HepG2 (cell line): ENCODE measurements around the gene NFKB2. TPM values are rescaled to one million over a fixed set of nuclear protein-coding genes. Genes with fewer than 3 reads are reported as not detected.

Experiments used
- MED13 ChIP-seq: sonication (generic); formaldehyde crosslinking; IDR thresholded peaks from 2 replicates; pipeline ENCODE4 v1.5.0; 2020; ENCODE audit warnings: missing genetic modification reagents
- MTF2 ChIP-seq: sonication (generic); formaldehyde crosslinking; IDR thresholded peaks from 2 replicates; pipeline ENCODE4 v1.5.0; 2020; ENCODE audit warnings: missing genetic modification reagents, borderline replicate concordance
- NKX3-1 ChIP-seq: sonication (generic); formaldehyde crosslinking; IDR thresholded peaks from 2 replicates; pipeline ENCODE4 v1.5.0; 2020; ENCODE audit warnings: missing genetic modification reagents
- SMAD1 ChIP-seq: sonication (generic); formaldehyde crosslinking; IDR thresholded peaks from 2 replicates; pipeline ENCODE4 v1.4.0; 2020; ENCODE audit warnings: missing genetic modification reagents, low read depth, mild to moderate bottlenecking, borderline replicate concordance
- SMAD3 ChIP-seq: sonication (generic); formaldehyde crosslinking; IDR thresholded peaks from 2 replicates; pipeline ENCODE4 v1.4.0; 2020; ENCODE audit warnings: missing genetic modification reagents
- ZBTB40 ChIP-seq, 2 experiments: fragments of 450-650 bp in 1 of 2; sonication (generic) in 1 of 2; formaldehyde crosslinking in 1 of 2; IDR thresholded peaks; 2 replicates each; pipeline versions ENCODE4 v1.6.1 to v1.8.0; 2016 to 2022; ENCODE audit warnings: antibody characterized with exemption in 1 of 2, mild to moderate bottlenecking in 1 of 2, missing genetic modification reagents in 1 of 2
- ZNF136 ChIP-seq: sonication (generic); formaldehyde crosslinking; IDR thresholded peaks from 2 replicates; pipeline ENCODE4 v1.8.1; 2022; ENCODE audit warnings: low read depth, mild to moderate bottlenecking, moderate library complexity, missing genetic modification reagents
- ZNF501 ChIP-seq: sonication (generic); formaldehyde crosslinking; IDR thresholded peaks from 2 replicates; pipeline ENCODE4 v1.5.1; 2020; ENCODE audit warnings: mild to moderate bottlenecking, moderate library complexity, missing genetic modification reagents
- ZNF547 ChIP-seq: sonication (generic); formaldehyde crosslinking; IDR thresholded peaks from 2 replicates; pipeline ENCODE4 v1.5.1; 2020; ENCODE audit warnings: mild to moderate bottlenecking, missing genetic modification reagents
- ZNF749 ChIP-seq: sonication (generic); formaldehyde crosslinking; IDR thresholded peaks from 2 replicates; pipeline ENCODE4 v1.8.0; 2022; ENCODE audit warnings: mild to moderate bottlenecking, missing genetic modification reagents, moderate library complexity, borderline replicate concordance
- polyA plus RNA-seq, 8 experiments: library from polyadenylated mRNA; depleted of rRNA in 3 of 8; stranded (reverse) in 7 of 8; unstranded in 1 of 8; fragments of >200 nt; fragmentation: Illumina TruSeq in 4 of 8; extraction: Trizol in 4 of 8; gene quantifications; 2 replicates each; pipeline versions ENCODE4 v1.2.1 to v1.2.3, GENCODE V29; 2011 to 2016; ENCODE audit warnings: low read depth in 4 of 8, missing spikeins in 1 of 8, mixed read lengths in 1 of 8; ENCODE audit not compliant: insufficient read depth in 1 of 8
- total RNA-seq, 5 experiments: library from RNA; depleted of rRNA; stranded (reverse); fragments of >200 nt; fragmentation: Illumina TruSeq; extraction: Trizol; gene quantifications; 2 replicates each; pipeline ENCODE4 v1.2.3, GENCODE V29; 2016; ENCODE audit warnings: low read depth in 1 of 5
- TF ChIP-seq, protein P1 (sequence below): sonication (generic); formaldehyde crosslinking; IDR thresholded peaks from 2 replicates; pipeline ENCODE4 v1.4.0; 2020; ENCODE audit warnings: missing genetic modification reagents; ENCODE audit errors: not compliant biosample characterization
- TF ChIP-seq, protein P2 (sequence below): IDR thresholded peaks from 2 replicates; pipeline ENCODE4 v1.6.1; 2012; ENCODE audit warnings: low read length, improper control_type of control experiment

Gene NFKB2
- total and polyA plus RNA-seq, 2 of the 13 experiments (the other 11 are each of a cell fraction or from before 2014, with no cell fraction given): 7.7 to 12.5 TPM

DNA sequence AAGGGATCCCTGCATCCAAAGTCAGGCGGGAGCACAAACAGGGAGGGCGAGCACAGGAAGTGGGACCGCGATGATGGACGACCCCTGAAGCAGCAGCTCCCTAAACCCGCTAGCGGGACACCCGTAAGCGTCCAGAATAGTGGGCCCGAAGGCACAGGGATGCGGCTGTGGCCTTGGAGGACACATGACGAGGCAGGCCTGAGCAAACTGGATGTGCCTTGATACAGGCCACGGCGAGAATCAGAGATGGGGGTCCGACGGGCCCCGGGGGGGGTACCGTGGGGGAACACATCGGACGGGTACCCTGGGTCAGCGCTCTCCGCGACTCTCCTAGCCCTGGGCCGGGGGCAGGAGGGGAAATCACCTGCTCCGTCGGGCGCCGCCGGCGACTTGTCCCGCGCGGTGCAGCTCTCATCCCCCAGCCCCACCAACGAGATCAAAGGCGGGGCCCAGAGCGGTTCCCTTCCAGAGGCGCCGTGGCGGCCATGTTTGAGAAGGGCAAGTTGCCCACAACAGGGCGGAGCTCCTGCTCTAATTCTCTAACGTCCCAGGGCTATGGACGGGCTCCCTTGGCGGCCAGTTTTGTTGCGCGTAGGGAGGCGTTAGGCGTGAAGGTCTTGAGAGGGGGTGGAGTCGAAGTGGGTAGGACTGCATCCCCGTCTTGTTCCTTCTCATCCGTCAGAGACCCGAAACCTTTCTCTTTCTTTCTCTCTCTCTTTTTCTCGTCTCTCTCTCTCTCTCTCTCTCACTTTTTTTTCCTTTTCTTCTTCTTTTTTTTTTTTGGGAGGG is 36.9 kb downstream of the NFKB2 start, which contains the start of gene CUEDC2 (continued):
- TF ChIP-seq NKX3-1 (CRISPR knock-in tag): no peak
- TF ChIP-seq ZNF547 (CRISPR knock-in tag): peak; percentile 85
- TF ChIP-seq ZBTB40 (IDR thresholded peaks at IDR 0.05): no peak
- peak; percentile 56; the same call in 1 of the 2 replicates for TF ChIP-seq ZBTB40 (CRISPR knock-in tag; IDR thresholded peaks at IDR 0.05)
- TF ChIP-seq, protein P1, sequence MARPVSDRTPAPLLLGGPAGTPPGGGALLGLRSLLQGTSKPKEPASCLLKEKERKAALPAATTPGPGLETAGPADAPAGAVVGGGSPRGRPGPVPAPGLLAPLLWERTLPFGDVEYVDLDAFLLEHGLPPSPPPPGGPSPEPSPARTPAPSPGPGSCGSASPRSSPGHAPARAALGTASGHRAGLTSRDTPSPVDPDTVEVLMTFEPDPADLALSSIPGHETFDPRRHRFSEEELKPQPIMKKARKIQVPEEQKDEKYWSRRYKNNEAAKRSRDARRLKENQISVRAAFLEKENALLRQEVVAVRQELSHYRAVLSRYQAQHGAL (CRISPR knock-in tag): no peak
- TF ChIP-seq SMAD3 (CRISPR knock-in tag): peak; percentile 82; the same call in 1 of the 2 replicates
- no peak for TF ChIP-seq MED13 (CRISPR knock-in tag)
- 0 out of 2 replicates have a peak, but pooled peaks have one; percentile 63 for TF ChIP-seq ZNF136 (CRISPR knock-in tag)
- TF ChIP-seq ZNF749 (CRISPR knock-in tag): peak; percentile 41
- no peak for TF ChIP-seq SMAD1 (CRISPR knock-in tag)
- TF ChIP-seq MTF2 (CRISPR knock-in tag): no peak
- TF ChIP-seq, protein P2, sequence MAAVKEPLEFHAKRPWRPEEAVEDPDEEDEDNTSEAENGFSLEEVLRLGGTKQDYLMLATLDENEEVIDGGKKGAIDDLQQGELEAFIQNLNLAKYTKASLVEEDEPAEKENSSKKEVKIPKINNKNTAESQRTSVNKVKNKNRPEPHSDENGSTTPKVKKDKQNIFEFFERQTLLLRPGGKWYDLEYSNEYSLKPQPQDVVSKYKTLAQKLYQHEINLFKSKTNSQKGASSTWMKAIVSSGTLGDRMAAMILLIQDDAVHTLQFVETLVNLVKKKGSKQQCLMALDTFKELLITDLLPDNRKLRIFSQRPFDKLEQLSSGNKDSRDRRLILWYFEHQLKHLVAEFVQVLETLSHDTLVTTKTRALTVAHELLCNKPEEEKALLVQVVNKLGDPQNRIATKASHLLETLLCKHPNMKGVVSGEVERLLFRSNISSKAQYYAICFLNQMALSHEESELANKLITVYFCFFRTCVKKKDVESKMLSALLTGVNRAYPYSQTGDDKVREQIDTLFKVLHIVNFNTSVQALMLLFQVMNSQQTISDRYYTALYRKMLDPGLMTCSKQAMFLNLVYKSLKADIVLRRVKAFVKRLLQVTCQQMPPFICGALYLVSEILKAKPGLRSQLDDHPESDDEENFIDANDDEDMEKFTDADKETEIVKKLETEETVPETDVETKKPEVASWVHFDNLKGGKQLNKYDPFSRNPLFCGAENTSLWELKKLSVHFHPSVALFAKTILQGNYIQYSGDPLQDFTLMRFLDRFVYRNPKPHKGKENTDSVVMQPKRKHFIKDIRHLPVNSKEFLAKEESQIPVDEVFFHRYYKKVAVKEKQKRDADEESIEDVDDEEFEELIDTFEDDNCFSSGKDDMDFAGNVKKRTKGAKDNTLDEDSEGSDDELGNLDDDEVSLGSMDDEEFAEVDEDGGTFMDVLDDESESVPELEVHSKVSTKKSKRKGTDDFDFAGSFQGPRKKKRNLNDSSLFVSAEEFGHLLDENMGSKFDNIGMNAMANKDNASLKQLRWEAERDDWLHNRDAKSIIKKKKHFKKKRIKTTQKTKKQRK: no peak
- TF ChIP-seq ZNF501: no peak
